Posterior vena cava (tissue), 2 donors: Measurements from ENCODE around the gene DEFB132. TPM values are rescaled to one million over a fixed set of nuclear protein-coding genes. Genes with fewer than 3 reads are reported as not detected.
A peak's percentile ranks its signal among the peaks of the same experiment; 100 is the strongest.

Experiments used
- DNase-seq: peaks from one replicate; pipeline ENCODE4 v3.0.0-alpha.2; 2020; ENCODE audit warnings: low spot score
- intact Hi-C, 2 donors: fragments of 100-400 bp; cut with DNase I; formaldehyde crosslinking; loops; one replicate each; pipeline versions ENCODE4 v1.14.1 to v1.14.2; 2022 to 2023
- total RNA-seq, 2 donors: library from RNA; stranded (reverse); fragmentation: NEBNext Ultra II Directional; extraction: Animal tissue kit (Norgen Biotek cat#: 25700); gene quantifications; one replicate each; pipeline ENCODE4 v1.2.1, GENCODE V29; 2021
- donor health status: DM: yes; HTN: yes; CAD: no.
- donor health status: DM: yes; HTN: yes; CAD: no.

Gene DEFB132
- total RNA-seq, 2 donors from 2014 or later = not detected

DNA sequence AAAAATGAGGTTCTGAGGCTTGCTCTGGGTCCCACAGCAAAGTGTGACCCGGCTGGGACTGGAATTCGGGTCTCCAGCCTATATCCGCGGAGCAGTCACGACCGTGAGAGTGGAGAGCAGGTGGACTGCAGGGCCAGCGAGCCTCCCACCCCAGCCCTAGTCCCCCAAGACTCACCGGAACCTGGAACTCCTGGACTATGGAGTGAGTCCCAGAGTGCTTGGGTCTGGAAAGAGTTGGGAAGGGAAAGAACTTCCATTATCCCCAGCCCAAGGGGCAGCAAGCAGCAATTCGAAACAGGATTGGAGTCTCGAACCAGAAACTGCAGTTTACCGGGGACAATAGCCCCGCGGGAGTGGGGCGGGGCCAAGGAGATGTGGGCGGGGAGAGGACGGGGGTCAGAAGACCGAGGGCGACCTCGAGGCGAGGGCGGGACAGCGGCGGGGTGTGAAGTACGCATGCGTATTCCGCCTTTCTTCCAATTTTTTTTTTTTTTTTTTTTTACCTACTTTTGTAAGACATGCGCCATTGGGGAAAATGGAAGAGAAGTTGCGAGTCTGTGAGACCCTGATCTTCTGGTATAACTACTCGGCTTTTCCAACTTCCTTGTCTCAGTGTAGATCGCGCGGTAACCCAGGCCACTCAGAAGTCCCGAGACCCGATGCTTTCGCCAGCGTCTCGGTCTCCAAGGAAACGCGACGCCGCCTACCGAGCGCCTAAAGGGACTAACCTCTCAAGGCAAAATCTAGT, 32.7 kb downstream of the DEFB132 start, which contains the start of gene C20orf96:
Gene C20orf96, minus strand, starts transcription at position 667 of the 748 bp plus-strand sequence. Its CDS starts 140 bp downstream, at position 527.
- intact Hi-C loops = no loop called here
- peak; percentile 97 for DNase-seq

DNA sequence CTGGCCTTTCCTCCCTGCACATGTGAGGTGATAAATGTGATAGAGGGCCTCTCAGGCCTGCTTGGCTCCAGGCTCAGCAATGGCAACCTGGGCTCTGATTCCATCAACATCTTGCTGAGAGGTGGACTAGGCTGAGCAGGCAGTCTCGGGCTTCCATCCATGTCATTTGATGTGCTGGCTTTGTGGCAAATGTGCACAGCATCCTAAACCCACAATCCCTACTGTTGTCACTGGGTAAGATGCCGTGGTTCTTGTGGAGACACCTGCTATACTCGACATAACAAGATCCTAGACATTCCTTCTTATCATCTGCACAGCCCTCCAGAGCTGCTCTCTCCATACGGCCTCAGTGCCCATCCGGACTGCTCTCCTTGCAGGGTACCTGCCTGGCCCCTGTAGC, 37.1 kb downstream of the DEFB132 start:
- intact Hi-C loops = no loop called here
- no peak for DNase-seq

DNA sequence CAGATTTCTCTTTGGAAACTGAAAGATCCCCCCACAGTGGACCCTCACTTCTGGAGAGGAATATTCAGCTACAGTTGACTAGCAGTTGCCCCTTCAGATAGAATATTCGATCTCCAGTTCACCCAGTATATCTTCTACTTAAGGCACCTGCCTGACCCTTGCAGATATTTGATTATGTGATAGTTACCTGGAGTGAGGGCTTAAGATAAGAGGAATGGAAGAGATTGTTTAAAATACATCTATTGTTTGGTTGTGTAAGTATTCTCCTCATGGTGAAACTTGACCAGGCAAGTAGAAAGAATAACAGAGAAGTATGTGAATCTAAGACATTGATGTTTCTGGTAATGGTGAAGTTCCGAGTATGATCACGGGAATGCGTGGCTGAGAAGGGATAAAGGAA, 38.3 kb downstream of the DEFB132 start:
- intact Hi-C loops = no loop called here
- no peak for DNase-seq

DNA sequence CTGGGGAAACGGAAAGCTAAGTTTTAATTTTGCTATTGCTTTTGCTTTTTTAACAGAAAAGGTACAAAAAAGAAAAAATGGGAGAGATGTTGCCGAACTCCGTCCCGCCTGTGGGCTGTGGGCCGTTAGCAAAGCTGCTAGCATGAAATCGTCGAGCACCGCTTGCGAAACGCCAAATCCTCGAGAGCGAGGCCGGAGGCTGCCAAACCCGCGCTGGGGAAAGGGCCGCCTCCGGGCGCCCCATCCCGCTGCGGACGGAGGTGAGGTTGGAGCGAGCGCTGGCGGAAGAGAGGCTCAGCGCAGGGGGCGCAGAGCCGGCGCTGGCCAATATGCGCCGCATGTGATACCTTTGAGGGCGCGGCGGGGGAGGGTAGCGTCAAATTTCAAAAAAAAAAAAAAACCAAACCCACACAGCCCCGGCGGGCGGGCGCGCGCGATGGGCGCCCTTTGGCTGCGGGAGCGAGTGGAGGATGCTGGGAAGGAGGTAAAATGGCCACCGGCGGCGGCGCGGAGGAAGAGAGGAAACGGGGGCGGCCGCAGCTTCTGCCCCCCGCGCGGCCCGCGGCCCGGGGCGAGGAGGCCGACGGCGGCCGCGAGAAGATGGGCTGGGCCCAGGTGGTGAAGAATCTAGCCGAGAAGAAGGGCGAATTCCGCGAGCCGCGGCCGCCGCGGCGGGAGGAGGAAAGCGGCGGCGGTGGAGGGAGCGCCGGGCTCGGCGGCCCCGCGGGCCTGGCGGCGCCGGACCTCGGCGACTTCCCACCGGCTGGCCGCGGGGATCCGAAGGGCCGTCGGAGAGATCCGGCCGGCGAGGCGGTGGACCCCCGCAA, 39.8 kb downstream of the DEFB132 start, which contains the start of gene ZCCHC3:
Gene ZCCHC3, plus strand, starts transcription at position 473 of the 827 bp plus-strand sequence. Its CDS starts 17 bp downstream, at position 490.
- peak; percentile 97 for DNase-seq
- intact Hi-C loops = no loop called here

DNA sequence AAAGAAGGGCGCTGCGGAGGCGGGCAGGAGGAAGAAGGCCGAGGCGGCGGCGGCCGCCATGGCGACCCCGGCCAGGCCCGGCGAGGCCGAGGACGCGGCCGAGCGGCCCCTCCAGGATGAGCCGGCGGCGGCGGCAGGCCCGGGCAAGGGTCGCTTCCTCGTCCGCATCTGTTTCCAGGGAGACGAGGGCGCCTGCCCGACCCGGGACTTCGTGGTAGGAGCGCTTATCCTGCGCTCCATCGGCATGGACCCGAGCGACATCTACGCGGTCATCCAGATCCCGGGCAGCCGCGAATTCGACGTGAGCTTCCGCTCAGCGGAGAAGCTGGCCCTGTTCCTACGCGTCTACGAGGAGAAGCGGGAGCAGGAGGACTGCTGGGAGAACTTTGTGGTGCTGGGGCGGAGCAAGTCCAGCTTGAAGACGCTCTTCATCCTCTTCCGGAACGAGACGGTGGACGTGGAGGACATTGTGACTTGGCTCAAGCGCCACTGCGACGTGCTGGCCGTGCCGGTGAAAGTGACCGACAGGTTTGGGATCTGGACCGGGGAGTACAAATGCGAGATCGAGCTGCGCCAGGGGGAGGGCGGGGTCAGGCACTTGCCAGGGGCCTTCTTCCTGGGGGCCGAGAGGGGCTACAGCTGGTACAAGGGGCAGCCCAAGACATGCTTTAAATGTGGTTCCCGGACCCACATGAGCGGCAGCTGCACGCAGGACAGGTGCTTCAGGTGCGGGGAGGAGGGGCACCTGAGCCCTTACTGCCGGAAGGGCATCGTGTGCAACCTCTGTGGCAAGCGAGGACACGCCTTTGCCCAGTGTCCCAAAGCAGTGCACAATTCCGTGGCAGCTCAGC, 40.6 kb downstream of the DEFB132 start:
- DNase-seq = peak; percentile 92
- intact Hi-C loops = no loop called here

DNA sequence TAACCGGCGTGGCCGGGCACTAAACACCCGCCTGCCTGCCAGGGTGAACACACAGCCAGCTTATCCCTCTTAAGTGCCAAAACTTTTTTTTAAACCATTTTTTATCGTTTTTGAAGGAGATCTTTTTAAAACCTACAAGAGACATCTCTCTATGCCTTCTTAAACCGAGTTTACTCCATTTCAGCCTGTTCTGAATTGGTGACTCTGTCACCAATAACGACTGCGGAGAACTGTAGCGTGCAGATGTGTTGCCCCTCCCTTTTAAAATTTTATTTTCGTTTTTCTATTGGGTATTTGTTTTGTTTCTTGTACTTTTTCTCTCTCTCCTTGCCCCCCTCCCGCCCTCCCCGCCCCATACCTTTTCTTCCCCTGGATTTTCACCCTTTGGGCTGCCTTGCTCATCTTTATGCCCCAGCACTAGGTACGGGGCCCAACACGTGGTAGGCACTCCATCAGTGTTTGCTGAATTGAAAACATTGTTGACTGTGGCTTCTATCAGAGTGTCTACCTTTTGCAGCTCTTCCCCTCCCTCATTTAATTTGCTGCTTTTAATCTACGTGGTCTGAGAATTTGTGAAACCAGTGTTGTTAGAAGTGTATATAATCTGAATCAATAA, 41.4 kb downstream of the DEFB132 start:
- DNase-seq = no peak
- intact Hi-C loops = no loop called here

DNA sequence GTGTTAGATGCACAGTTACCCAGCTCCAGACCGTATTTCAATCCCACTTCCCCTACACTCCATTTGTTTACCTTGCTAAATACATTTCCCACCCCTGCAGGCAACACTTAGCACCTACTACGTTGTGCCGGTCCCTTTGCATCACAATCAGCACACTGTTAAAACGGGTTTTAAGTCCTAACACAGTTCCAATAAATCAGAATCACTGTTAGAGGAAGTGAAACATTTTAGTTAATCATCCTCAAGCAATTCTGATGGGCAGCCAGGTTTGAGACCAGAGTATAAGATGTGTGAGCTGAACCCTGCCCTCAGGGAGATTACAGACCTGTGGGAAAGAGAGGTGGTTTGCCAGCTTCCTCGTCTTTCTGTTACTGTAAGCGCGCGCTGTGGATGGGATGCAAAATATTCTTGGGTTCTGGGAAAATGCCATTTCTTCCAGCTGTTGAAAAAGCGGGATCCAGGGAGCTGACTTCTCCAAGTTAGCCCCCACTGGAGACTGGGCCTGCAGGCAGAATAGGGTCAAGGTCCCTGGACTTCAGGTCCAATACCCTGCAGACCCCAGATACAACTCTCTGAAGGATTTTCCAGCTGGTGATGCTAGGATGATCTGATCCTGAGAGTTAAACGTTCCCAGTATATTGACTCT, 42.9 kb downstream of the DEFB132 start:
- DNase-seq = no peak
- intact Hi-C loops = no loop called here

DNA sequence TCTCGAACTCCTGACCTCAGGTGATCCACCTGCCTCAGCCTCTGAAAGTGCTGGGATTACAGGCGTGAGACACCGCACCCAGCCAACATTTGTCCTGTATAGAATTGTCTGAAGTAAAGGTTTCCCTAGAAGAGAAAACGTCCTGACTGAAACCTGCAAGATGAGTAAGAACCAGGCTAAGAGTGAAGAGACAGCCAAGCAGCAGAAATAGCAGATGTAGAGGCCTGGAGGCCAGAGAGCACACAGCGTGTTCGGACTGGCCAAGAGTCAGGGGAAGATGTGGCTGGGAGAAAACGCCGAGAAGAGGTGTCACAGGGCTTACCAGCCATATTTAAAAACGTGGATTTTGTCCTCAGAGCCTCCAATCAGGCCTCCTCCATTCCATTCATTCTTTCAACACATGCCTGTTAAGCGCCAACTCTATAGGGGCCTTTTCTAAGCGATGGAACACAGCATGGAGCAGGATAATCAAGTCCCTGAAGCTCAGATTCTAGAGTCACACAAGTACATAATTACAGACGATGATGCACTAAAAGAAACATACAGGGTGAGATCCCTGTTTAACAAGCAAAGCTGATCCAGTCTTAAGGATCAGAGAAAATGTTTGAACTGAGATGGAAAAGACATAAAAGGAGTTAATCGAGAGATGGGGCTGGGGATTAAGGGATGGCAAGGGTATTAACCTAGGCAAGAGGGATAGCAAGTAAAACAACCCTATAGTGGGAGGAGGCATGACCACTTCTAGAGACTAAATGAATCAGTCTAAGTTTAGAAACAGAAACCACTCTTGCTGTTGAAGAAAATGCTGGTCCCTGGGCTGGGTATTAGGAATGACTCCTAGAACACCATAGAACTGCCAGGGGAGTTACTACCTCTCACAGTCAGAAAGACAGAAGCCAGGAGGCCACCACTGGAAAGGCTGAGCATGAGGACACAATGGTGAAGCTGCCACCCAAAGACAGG, 44.6 kb downstream of the DEFB132 start:
- DNase-seq = no peak
- intact Hi-C loops = no loop called here

DNA sequence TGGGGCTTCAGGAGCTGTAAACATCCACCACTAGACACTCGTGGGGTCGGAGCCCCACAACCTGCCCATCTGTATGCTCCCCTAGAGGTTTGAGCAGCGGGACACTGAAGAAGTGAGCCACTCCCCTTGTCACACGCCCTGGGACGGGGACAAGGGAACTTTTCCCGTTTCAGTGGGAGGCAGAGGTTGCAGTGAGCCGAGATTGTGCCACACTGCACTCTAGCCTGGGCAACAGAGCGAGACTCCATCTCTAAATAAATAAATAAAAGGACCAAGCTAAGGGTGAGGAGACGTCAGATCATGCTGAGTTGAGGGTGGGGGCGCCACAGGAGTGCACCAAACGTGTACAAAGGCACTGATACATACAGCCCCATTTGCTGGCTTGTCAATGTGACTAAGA, 48.2 kb downstream of the DEFB132 start:
- intact Hi-C loops = no loop called here
- DNase-seq = no peak

DNA sequence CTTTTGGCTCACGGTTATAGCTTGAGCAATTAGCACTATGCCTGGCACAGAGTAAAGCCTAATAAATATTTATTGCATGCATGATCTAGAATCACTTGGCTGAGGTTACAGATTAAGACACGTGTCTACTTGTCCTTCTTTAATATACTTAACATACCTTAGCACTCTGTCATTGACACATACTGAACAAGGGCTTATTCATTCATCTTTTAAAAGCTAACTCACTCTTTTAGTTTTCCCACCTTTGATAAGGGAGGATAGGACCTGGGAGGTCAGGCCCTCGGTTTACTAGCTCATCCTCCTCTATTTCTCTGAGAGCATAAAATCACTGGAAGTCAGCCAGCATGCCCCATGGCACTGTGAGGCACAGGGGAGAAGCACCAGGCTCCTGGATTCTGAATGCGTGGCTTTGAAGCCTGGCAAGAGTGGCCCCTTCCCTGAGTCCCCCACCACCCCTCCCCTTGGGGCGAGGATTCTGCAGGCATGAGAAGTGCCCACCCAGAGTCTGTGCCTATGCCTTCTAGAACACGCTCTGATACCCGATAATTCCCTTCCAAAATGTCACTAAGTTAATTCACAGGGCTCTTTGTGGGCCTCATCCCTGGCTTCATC, 51.0 kb downstream of the DEFB132 start:
- intact Hi-C loops = no loop called here
- no peak for DNase-seq

DNA sequence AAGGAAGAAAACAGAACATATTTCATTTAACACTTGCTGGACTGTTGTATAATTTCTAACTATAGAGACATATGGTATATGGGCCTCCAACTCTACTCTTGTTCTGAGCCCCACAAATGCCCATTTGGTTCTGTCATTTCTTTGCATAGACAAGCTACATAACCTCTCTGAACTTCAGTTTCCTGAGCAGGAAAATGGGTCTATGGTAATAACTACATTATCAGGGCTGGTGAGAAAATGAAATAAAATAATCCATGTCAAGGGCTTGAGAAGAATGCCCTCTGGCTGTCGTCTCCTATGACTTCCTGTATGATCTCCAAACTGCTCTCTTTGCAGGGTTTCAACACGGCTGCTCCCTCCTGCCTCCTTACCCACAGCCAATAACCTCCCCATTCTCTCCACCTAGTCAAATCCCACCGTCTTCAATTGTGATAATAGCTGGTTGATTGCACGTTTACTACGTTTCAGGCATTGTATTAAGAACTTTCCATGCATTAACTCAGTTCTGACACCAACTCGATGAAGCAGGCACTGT, 51.8 kb downstream of the DEFB132 start:
- intact Hi-C loops = no loop called here
- no peak for DNase-seq

DNA sequence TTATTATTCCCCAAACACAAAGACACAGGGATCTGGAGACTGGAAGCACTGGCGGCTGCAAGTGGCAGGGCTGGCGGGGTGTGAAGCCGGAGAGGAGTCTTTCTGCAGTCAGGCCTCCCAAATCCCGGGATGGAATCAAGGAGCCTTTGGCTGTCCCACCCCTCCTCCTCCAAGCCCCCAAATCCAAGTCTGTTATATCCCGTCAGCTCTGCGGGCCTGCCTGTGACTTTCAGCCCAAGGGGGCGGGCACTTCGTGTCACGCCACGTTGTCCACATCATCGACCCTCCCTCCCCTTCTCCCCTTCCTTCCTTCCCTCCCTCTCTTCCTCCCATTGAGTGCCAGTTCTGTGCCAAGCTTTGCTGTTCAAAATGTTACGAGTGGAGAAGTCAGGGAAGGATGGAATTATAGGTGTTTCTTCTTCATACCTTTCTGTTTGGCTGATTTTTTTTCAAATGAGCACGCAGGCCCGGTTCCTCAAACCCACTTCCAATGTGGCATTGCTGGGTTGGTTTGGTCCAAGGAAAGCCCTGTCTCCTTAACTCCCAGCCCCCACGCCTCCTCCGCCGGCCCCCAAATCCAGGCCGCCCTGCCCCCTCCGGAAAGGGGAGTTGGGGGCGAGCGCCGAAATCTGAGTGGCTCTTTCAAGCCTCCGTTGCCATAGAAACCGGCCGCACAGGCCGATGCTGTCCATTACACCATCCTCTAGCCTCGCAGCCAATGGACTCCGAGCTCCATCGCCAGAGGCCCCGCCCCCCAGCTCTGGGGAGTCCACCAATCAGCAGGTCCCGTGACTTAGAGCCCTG, 52.5 kb downstream of the DEFB132 start:
- peak; percentile 99 for DNase-seq
- intact Hi-C loops = no loop called here

DNA sequence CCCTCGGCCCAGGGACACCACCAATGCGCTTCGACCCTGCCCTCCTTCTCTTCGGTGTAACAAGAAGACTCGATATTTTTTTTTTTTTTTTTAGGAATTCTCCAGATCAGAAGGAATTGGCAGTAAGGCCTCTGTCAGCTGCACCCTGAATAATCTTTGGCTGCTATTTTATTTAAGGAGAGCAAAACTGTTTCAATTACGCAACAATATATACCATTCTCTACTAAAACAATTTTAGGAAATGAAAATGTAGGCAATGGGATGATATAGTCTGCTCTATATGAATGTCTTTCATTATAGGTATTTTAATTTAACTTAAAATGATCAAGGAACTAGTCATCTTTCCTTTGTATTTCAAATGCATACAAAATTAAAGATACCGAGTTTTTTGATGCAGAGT, 53.1 kb downstream of the DEFB132 start:
- no peak for DNase-seq
- intact Hi-C loops = no loop called here
